HG03045 (cell line): Measurements from ENCODE around the gene ADAMTS14.
"Not testable (repeated sequence)": the region's sequence is repeated elsewhere in the genome, so short reads cannot be mapped to it uniquely, and the experiment has no call there.

Source experiments
- ATAC-seq: cut with Tn5 transposase; IDR thresholded peaks from one replicate; pipeline ENCODE4 v1.9.1; 2021; ENCODE audit warnings: mild to moderate bottlenecking, moderate library complexity; ENCODE audit not compliant: unreplicated experiment

The ADAMTS14 gene, protein sequence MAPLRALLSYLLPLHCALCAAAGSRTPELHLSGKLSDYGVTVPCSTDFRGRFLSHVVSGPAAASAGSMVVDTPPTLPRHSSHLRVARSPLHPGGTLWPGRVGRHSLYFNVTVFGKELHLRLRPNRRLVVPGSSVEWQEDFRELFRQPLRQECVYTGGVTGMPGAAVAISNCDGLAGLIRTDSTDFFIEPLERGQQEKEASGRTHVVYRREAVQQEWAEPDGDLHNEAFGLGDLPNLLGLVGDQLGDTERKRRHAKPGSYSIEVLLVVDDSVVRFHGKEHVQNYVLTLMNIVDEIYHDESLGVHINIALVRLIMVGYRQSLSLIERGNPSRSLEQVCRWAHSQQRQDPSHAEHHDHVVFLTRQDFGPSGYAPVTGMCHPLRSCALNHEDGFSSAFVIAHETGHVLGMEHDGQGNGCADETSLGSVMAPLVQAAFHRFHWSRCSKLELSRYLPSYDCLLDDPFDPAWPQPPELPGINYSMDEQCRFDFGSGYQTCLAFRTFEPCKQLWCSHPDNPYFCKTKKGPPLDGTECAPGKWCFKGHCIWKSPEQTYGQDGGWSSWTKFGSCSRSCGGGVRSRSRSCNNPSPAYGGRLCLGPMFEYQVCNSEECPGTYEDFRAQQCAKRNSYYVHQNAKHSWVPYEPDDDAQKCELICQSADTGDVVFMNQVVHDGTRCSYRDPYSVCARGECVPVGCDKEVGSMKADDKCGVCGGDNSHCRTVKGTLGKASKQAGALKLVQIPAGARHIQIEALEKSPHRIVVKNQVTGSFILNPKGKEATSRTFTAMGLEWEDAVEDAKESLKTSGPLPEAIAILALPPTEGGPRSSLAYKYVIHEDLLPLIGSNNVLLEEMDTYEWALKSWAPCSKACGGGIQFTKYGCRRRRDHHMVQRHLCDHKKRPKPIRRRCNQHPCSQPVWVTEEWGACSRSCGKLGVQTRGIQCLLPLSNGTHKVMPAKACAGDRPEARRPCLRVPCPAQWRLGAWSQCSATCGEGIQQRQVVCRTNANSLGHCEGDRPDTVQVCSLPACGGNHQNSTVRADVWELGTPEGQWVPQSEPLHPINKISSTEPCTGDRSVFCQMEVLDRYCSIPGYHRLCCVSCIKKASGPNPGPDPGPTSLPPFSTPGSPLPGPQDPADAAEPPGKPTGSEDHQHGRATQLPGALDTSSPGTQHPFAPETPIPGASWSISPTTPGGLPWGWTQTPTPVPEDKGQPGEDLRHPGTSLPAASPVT

DNA sequence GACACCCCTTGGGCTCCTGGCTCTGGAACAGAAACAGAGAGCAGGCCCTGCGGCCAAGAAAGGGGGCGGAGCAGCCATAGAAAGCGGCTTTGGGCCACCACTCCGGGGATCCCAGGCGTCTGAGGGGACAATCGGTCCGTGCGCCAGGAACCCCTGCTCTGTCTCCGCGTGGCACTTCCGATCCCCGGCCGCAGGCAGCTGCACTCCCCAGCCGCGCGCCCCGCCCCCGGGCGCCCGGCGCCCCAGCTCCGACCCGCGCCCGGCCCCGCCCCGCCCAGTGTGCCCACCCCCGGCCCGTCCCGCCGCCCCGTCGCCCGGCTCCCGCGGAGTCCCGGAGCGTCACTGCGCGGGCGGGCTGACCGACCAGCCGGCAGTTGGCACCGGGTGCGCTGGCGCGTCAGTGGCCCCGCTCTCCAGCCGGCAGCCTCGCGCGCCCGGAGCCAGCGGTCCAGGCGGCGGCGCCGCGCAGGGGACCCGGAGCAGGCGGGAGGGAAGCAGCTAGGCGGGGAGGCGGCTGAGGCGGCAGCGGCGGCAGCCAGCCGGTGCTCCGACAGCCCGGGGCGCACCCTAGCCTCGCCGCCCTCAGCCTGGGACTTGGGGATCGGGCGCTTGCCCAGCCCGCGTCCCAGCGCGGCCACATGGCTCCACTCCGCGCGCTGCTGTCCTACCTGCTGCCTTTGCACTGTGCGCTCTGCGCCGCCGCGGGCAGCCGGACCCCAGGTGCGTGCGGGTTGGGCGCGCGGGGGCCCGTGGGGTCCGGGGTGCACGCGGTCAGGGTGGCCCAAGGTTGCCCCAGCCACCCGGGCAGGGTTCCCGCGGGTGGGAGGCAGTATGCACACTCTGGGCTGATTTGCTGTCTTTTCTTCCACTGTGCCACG is at the start of gene ADAMTS14:
Gene ADAMTS14, plus strand, starts transcription at position 342 of the 878 bp plus-strand sequence. Its CDS starts 297 bp downstream, at position 639.
- ATAC-seq, result no peak

DNA sequence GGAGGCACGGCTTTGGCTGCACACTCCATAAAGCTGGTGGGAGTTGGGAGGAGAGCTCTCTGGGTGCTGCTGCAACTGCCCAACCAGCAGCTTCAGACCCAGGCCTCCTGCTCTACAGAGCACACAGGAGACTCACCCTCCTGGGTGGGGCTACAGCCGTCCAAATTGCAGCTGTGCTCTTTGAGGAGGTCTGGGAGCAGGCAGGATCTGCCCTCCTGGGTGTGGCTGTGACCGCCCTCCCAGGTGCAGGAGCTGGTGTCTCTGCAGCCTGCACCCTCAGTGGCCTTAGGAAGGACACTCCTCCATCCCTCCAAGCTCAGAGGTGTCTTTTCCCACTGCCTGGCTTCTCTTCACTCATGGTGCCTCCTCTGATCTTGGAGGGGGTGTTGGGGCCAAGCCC is 49.8 kb upstream of the ADAMTS14 start:
- ATAC-seq, result no peak

DNA sequence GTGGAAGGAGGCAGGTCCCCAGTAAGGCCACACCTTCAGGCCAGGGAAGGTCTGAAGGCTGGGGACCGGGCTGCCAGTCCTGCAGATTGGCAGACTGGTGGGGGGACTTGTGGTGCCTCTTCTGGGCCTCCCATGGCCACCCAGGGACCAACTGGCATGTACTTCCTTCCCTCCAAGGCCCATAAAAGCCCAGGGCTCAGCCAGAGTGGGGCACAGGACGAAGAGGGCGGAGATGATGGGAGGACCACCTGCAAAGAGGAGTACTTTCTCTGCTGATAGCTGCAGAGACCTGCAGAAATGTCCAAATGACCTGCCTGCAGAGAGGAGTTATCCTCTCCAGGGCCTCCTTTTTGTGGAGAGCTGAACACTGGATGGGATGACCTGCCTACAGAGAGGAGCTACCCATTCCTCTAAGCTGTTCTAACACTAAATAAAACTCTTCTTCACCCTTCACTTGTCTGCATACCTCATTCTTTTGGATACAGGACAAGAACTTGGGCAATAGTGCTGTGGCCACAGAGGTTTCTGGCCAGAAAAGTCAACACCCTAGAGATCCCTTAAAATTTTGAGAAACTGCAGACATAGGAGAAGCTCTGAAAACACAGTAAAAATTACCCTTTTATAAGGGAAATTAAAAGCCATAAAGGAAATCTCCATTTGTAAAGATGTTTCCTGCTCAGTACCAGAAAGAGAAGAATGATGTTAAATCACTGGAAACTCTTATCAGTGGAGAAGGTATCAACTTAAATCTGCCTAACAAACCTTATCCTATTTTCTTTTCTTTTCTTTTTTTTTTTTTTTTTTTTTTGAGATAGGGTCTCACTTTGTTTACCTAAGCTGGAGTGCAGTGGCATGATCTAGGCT is 49.1 kb upstream of the ADAMTS14 start:
- ATAC-seq, result no peak

DNA sequence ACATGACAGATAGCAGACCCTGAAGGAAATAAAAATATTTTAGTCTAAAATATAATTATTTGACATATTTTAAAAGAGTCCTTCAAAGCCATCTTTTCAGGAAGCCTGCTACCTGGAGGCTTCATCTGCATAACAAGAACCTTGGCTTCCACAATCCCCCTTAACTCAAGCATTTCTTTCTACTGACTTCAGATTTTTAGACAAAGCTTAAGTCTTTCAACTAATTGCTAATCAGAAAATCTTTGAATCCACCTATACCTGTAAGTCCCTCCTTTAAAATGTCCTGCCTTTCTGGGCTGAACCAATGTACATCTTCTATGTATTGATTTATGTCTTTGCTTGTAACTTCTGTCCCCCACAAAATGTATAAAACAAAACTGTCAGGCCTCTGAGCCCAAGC is 46.2 kb upstream of the ADAMTS14 start:
- ATAC-seq, result no peak

DNA sequence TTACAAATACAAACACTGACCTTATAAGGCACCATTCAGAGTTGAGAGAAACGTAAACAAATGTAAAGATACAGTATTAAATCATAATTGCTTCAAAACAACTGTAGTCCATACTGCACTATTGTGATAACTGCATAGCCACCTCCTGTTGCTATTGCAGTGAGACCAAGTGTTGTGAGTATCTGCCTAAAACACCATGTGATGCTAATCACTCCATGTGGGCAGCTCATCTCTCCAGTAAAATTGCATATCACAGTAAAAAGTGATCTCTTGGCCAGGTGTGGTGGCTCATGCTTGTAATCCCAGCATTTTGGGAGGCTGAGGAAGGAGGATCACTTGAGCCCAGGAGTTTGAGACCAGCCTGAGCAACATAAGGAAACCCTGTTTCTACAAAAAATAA is 43.0 kb upstream of the ADAMTS14 start:
- no peak for ATAC-seq

DNA sequence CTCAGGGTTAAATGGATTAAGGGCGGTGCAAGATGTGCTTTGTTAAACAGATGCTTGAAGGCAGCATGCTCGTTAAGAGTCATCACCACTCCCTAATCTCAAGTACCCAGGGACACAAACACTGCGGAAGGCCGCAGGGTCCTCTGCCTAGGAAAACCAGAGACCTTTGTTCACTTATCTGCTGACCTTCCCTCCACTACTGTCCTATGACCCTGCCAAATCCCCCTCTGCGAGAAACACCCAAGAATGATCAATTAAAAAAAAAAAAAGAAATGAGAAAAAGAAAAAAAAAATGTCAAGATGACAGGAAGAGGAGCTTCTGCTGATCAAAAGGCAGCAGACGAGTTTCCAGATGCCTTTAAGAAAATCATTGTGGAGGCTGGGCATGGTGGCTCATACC is 40.6 kb upstream of the ADAMTS14 start:
- not testable (repeated sequence) for ATAC-seq

DNA sequence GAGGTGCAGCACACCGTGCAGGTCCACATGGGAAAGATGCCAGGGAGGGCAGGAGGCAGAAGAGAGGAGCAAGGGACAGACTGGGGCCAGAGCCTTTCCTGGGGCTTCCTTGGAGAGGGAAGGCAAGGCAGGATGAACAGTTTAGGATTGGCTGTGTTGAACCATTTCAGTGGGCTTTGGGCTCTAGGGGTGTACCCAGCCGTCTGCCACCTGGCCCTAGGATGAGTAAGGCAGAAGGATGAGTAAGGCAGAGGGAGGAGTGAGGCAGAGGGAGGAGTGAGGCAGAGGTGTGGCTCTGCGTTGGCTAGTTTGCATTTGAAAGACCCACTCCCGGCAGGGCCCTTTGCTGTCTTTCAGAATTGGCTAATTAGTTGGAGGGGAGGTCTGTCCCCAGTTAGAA is 38.3 kb upstream of the ADAMTS14 start:
- no peak for ATAC-seq

DNA sequence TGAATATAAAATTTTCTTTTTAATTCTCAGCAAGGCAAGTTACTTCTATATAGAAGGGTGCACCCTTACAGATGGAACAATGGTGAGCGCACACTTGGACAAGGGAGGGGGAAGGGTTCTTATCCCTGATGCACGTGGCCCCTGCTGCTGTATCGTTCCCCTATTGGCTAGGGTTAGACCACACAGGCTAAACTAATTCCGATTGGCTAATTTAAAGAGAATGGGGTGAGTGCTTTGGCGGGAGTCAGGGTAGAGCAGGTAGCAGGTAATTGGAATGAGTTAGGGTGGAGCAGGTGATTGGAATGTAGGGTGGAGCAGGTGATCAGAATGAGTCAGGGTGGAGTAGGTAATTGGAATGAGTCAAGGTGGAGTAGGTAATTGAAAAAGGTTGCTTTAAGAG is 37.8 kb upstream of the ADAMTS14 start:
- not testable (repeated sequence) for ATAC-seq

DNA sequence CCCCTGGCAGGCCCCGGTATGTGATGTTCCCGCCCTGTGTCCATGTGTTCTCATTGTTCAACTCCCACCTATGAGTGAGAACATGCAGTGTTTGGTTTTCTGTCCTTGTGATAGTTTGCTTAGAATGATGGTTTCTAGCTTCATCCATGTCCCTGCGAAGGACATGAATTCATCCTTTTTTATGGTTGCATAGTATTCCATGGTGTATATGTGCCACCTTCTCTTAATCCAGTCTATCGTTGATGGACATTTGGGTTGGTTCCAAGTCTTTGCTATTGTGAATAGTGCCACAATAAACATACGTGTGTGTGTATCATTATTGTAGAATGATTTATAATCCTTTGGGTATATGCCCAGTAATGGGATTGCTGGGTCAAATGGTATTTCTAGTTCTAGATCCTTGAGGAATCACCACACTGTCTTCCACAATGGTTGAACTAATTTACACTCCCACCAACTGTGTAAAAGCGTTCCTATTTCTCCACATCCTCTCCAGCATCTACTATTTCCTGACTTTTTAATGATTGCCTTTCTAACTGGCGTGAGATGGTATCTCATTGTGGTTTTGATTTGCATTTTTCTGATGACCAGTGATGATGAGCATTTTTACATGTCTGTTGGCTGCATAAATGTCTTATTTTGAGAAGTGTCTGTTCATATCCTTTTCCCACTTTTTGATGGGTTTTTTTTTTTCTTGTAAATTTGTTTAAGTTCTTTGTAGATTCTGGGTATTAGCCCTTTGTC is 32.5 kb upstream of the ADAMTS14 start:
- ATAC-seq, result not testable (repeated sequence)

DNA sequence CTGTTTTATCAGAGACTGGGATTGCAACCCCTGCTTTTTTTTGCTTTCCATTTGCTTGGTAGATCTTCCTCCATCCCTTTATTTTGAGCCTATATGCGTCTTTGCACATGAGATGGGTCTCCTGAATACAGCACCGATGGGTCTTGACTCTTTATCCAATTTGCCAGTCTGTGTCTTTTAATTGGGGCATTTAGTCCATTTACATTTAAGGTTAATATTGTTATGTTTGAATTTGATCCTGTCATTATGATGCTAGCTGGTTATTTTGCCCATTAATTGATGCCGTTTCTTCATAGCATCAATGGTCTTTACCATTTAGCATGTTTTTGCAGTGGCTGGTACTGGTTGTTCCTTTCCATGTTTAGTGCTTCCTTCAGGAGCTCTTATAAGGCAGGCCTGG is 29.0 kb upstream of the ADAMTS14 start:
- not testable (repeated sequence) for ATAC-seq

DNA sequence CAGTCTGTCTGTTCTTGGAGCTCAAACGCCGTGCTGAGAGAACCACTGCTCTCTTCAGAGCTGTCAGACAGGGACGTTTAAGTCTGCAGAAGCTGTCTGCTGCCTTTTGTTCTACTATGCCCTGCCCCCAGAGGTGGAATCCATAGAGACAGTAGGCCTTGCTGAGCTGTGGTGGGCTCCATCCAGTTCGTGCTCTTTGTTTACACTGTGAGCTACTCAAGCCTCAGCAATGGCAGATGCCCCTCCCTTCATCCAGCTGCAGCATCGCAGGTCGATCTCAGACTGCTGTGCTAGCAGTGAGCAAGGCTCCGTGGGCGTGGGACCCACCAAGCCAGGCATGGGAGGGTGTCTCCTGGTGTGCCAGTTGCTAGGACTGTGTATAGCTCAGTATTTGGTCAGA is 27.3 kb upstream of the ADAMTS14 start:
- ATAC-seq, result not testable (repeated sequence)

DNA sequence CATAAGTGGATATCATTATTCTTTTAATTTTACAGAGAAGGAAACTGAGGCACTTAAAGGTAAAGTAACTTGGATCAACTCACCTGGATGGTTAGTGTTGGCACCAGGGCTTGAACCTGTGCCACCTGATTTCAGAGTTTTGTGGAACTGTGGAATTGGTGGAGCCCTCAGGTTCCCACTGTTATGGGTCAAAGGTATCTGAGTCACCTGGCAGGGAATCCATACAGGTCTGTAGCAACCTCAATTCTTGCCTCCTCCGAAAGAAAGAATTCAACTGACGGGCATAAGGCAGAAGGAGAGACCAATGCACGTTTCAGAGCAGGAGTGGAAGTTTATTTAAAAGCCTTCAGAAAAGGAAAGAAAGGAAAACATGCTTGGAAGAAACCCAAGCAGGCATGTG is 25.2 kb upstream of the ADAMTS14 start:
- no peak for ATAC-seq

DNA sequence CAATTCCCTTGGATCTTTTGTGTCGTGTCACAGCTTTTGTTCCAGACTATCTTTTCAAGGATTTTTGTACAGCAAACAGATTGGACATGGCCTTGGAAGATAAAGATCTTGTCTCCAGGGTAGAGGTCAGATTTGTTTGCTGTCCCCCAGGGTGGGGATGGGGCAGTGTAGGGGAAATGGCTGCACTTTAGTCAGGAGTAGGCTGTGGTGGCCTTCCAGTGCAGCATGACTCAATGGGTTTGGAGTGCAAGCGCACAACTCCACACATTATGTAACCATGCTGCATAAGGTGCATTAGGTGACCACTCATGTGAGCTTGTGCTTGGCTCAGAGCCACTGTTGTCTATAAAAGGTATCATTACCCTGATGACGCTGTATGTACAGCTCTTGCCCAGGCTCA is 23.9 kb upstream of the ADAMTS14 start:
- ATAC-seq, result no peak

DNA sequence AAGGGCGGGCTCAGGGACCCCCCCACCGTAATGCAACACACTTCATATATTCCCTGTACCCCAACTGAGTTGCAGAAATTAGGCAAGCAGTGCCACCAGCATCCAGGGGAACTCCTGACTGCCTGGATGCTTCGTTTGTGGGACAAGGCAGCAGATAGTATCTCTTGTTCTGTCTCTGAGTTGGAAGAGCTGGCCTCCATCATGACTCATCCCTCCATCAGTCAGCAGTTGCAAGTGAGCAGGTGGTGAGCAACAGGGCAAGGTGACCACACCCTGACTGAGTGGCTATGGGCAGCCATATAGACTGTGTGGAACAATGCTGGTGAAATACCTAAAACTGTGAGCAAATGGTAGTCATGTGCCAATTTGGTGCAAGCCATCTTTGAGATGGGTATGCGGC is 22.8 kb upstream of the ADAMTS14 start:
- no peak for ATAC-seq

DNA sequence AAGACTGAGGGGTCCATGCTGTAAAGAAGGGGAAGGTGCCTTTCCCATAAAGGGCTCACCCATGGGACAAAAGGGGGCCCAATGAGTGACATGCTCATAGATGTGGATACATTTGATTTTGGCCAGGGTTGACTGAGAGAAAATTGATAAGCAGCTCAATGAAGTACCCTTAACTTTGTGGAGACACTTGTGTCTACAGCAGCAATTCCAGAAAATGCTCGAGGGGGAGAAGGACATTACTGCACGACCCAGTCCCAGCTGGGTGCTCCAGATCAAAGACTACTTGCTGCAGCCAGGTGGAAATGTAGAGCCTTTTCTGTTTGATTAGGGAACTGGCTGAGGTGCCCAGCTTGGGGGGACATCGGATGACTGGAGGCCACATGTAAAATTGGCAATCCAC is 22.2 kb upstream of the ADAMTS14 start:
- ATAC-seq, result no peak

DNA sequence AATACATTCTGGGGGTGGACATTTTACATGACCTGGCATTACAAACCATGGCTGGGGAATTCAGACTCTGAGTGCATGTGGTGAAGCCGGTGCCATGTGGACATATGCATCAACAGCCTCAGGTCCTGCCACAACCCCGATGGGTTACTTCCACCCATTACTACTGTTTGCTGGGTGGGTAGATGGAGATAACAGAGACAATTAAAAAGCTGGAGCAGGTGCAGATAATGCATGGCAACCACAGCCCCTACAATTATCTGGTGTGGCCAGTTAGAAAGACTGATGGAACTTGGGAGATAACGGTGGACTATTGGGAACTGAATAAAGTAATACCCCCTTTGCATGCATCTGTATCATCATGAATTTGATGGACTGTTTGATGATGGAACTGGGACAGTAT is 21.6 kb upstream of the ADAMTS14 start:
- ATAC-seq, result no peak

DNA sequence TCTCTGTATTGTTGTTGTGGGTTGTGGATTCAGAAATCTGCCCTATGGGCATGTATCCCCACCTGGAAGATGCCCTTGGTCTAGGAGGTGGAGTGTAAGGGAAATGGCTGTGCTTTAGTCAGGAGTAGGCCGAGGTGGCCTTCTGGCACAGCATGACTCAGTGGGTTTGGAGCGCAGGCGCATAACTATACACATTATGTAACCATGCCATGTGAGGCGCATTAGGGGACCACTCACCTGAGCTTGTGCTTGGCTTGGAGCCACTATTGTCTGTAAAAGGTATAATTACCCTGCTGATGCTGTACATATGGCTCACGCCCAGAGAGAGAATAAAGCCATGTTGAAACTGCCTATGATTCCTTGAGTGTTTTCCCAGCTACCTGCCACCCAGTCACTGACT is 20.6 kb upstream of the ADAMTS14 start:
- no peak for ATAC-seq

DNA sequence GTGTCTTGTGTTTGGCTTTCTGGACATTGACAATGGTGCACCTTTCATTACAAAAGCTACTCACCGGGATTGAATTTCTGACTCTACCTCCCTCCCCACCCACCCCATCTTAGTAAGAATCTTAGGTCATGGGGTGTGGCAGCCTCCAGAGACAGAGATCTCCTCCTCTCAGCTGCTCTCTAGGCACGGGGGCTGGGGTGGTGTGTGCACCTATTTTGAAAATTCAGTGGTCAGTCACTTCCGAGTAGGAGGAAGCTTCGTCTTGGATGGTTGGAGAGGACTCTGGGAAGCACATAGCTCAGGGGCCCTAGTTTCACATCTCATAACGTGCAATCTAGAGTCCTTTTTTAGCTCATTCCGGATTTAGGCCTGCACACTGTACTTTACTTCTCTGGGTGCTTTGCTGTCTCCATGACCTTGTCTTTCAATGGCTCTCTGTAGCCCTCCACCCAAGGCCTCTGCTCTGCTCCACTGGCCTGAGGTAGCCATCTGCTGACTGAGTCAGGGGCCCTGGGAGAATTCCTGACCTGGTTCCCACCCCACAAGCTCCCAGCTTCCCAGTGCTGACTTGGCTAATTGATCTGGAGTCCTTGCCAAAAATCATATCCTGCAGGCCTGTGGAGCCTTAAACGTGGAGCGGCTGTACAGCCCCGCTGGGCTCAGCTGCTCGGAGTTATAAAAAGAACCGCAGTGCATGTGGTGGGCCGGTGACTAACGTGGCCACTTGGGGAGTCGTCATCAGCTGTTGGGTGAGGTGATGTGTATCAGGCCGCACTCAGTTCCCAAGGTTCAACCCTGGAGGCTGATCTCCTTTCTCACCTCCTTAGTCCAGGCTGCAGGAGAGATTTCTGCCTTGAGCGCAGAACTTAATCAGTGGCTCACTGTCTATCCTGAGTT is 19.3 kb upstream of the ADAMTS14 start:
- ATAC-seq, result no peak
